A204.1 (cell line): ENCODE data around the gene INSYN2A.

Source experiments
- FAIRE-seq: peaks from 2 replicates; lab custom pipeline; 2012; peaks lifted over from hg19 to GRCh38; lab: Jason Lieb, UNC

The INSYN2A gene

GRCh38 chr10:127154831-127155620, 41.4 kb downstream of the INSYN2A start:
- no peak for FAIRE-seq

GRCh38 chr10:127153181-127153580, 43.2 kb downstream of the INSYN2A start:
- no peak for FAIRE-seq

- no peak for FAIRE-seq
These were observed 44.3 kb downstream of the INSYN2A start for GRCh38 chr10:127151981-127152699.

GRCh38 chr10:127151541-127151940, 44.9 kb downstream of the INSYN2A start:
- FAIRE-seq = no peak

GRCh38 chr10:127150136-127150535, 46.3 kb downstream of the INSYN2A start:
- FAIRE-seq = no peak

GRCh38 chr10:127149501-127150081, 46.8 kb downstream of the INSYN2A start:
- no peak for FAIRE-seq

- no peak for FAIRE-seq
These were observed 47.5 kb downstream of the INSYN2A start for GRCh38 chr10:127148933-127149220.

- no peak for FAIRE-seq
These were observed 48.1 kb downstream of the INSYN2A start for GRCh38 chr10:127148066-127148932.

- FAIRE-seq = no peak
These were observed 49.7 kb downstream of the INSYN2A start for GRCh38 chr10:127146661-127147060.
